HL-60 (cell line): ENCODE measurements around the gene AMN1.

ENCODE experiments used
- DNase-seq, 2 experiments: peaks; one replicate each; pipeline ENCODE4 v3.0.0-alpha.2; 2010 to 2020; ENCODE audit warnings: low read depth in 1 of 2, low spot score in 1 of 2
- H3K27ac ChIP-seq: fragments of 250-450 bp; sonication (Bioruptor Pico); replicated peaks from 2 replicates; pipeline ENCODE4 v1.5.1; 2020; ENCODE audit warnings: mild to moderate bottlenecking, moderate library complexity
- H3K27me3 ChIP-seq: fragments of 250-450 bp; sonication (Bioruptor Pico); 2 replicates; pipeline ENCODE4 v1.5.1; 2021; ENCODE audit warnings: mild to moderate bottlenecking, moderate library complexity; ENCODE audit not compliant: insufficient read depth, poor library complexity, severe bottlenecking
- H3K4me3 ChIP-seq: replicated peaks from 2 replicates; pipeline ENCODE4 v1.5.1; 2011; ENCODE audit warnings: mild to moderate bottlenecking, control low read depth, low read length; ENCODE audit not compliant: insufficient read depth
- GABPA ChIP-seq: IDR thresholded peaks from 2 replicates; pipeline ENCODE4 v1.6.1; 2012; ENCODE audit warnings: low read depth
- POLR2AphosphoS5 ChIP-seq: IDR thresholded peaks from 2 replicates; pipeline ENCODE4 v1.6.1; 2012; ENCODE audit warnings: low read depth
- REST ChIP-seq: IDR thresholded peaks from 2 replicates; pipeline ENCODE4 v1.6.1; 2012; ENCODE audit warnings: low read depth; ENCODE audit not compliant: insufficient replicate concordance
- SPI1 ChIP-seq: IDR thresholded peaks from 2 replicates; pipeline ENCODE4 v1.6.1; 2012; ENCODE audit warnings: low read depth, mild to moderate bottlenecking, borderline replicate concordance
- TF ChIP-seq, protein P1 (sequence below): IDR thresholded peaks from one replicate; pipeline ENCODE4 v1.5.1; 2011; ENCODE audit warnings: low read length, control low read depth, inconsistent platforms; ENCODE audit not compliant: insufficient read depth

The AMN1 gene

GRCh38 chr12:31622038-31622437 is 106.8 kb downstream of the AMN1 start:
- DNase-seq, result no peak
- Histone ChIP-seq H3K27me3 (no peaks in the 10 kb centered on the region), H3K4me3 (no peak overlapping the region), H3K27ac (no peak overlapping the region)
- no peak for TF ChIP-seq GABPA
- no peak for TF ChIP-seq POLR2AphosphoS5
- TF ChIP-seq, protein P1, sequence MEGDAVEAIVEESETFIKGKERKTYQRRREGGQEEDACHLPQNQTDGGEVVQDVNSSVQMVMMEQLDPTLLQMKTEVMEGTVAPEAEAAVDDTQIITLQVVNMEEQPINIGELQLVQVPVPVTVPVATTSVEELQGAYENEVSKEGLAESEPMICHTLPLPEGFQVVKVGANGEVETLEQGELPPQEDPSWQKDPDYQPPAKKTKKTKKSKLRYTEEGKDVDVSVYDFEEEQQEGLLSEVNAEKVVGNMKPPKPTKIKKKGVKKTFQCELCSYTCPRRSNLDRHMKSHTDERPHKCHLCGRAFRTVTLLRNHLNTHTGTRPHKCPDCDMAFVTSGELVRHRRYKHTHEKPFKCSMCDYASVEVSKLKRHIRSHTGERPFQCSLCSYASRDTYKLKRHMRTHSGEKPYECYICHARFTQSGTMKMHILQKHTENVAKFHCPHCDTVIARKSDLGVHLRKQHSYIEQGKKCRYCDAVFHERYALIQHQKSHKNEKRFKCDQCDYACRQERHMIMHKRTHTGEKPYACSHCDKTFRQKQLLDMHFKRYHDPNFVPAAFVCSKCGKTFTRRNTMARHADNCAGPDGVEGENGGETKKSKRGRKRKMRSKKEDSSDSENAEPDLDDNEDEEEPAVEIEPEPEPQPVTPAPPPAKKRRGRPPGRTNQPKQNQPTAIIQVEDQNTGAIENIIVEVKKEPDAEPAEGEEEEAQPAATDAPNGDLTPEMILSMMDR, result no peak
- no peak for TF ChIP-seq REST
- TF ChIP-seq SPI1, result no peak
